NB4 (cell line): ENCODE data around the gene BARHL1.

Experiments used
- DNase-seq: peaks from one replicate; pipeline ENCODE4 v3.0.0; 2010; ENCODE audit warnings: low read depth
- H3K4me3 ChIP-seq: one replicate; pipeline ENCODE4 v1.5.1; 2011; ENCODE audit warnings: mild to moderate bottlenecking, low read depth, low read length, moderate library complexity
- CTCF ChIP-seq: IDR thresholded peaks from one replicate; pipeline ENCODE4 v1.5.1; 2012; ENCODE audit warnings: low read depth, low read length
- MAX ChIP-seq: IDR thresholded peaks from 2 replicates; pipeline ENCODE4 v1.6.1; 2011; ENCODE audit warnings: low read depth, low read length
- MYC ChIP-seq: IDR thresholded peaks from 2 replicates; pipeline ENCODE4 v1.6.1; 2011; ENCODE audit warnings: low read depth, low read length
- POLR2A ChIP-seq: IDR thresholded peaks from 2 replicates; pipeline ENCODE4 v1.6.1; 2011; ENCODE audit warnings: mild to moderate bottlenecking; ENCODE audit not compliant: insufficient read length; ENCODE audit errors: extremely low read depth

Gene BARHL1

GRCh38 chr9:132579427-132579798 lies 3.0 kb upstream of the BARHL1 start:
- TF ChIP-seq CTCF (no peak), MYC (no peak), MAX (no peak), POLR2A (no peak)
- DNase-seq, result no peak
- H3K4me3 ChIP-seq, result no peak overlapping the region

- DNase-seq, result no peak
These were observed 579 bp downstream of the BARHL1 start for GRCh38 chr9:132582786-132583583.

GRCh38 chr9:132583584-132584304 lies 1.3 kb downstream of the BARHL1 start:
- no peak for DNase-seq
- TF ChIP-seq POLR2A, result no peak
- no peak for TF ChIP-seq MAX
- no peak for TF ChIP-seq MYC
- no peak for TF ChIP-seq CTCF
- no peak overlapping the region for H3K4me3 ChIP-seq

More at GRCh38 chr9:132582786-132583583, 579 bp downstream of the BARHL1 start:
- no peak for TF ChIP-seq MAX
- TF ChIP-seq MYC, result no peak
- no peak for TF ChIP-seq POLR2A
- no peak for TF ChIP-seq CTCF
- no peak overlapping the region for H3K4me3 ChIP-seq

GRCh38 chr9:132584601-132585560 lies 2.5 kb downstream of the BARHL1 start:
- DNase-seq, result no peak
- H3K4me3 ChIP-seq, result no peak overlapping the region
- TF ChIP-seq POLR2A (no peak), MYC (no peak), MAX (no peak), CTCF (no peak)
